Measurements from ENCODE around the gene LYZ.
"Not testable (repeated sequence)": the region's sequence is repeated elsewhere in the genome, so short reads cannot be mapped to it uniquely, and the experiment has no call there.

Gene LYZ

DNA sequence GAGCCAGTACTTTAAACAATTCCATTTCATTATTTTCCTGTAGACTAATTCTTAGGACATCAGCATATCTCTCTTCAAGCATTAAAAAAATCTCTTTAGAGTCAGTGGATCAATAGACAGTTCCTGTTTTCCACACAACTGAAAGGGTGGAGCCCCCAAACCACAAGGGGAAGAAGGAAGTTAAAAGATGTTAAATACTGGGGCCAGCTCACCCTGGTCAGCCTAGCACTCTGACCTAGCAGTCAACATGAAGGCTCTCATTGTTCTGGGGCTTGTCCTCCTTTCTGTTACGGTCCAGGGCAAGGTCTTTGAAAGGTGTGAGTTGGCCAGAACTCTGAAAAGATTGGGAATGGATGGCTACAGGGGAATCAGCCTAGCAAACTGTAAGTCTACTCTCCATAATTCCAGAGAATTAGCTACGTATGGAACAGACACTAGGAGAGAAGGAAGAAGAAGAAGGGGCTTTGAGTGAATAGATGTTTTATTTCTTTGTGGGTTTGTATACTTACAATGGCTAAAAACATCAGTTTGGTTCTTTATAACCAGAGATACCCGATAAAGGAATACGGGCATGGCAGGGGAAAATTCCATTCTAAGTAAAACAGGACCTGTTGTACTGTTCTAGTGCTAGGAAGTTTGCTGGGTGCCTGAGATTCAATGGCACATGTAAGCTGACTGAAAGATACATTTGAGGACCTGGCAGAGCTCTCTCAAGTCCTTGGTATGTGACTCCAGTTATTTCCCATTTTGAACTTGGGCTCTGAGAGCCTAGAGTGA is at the start of gene LYZ:
LYZ (plus strand) TSS at position 220 of the 777 bp plus-strand sequence; CDS start at position 248, 28 bp downstream.
- peak; percentile 36 for DNase-seq

GRCh38 chr12:69298947-69299346 is 49.2 kb upstream of the LYZ start:
- no peak for DNase-seq

DNA sequence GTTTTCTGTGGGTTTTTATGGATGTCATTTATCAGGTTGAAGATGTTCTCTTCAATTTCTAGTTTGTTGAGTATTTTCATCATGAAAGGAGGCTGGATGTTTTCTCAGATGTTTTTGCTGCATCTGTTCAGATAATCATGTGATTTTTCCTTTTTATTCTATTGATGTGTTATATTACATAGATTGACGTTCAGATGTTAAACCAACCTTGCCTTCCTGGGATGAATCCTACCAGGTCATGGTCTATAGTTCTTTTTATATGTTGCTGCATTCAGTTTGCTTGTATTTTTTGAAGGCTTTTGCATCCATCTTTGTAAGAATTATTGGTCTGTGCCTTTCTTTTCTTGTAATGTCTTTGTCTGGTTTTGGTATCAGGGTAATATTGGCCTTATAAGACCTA is 43.9 kb upstream of the LYZ start:
- DNase-seq: no peak

GRCh38 chr12:69309461-69309860 is 38.7 kb upstream of the LYZ start:
- DNase-seq: no peak

GRCh38 chr12:69313209-69313608 is 35.0 kb upstream of the LYZ start:
- DNase-seq: no peak

DNA sequence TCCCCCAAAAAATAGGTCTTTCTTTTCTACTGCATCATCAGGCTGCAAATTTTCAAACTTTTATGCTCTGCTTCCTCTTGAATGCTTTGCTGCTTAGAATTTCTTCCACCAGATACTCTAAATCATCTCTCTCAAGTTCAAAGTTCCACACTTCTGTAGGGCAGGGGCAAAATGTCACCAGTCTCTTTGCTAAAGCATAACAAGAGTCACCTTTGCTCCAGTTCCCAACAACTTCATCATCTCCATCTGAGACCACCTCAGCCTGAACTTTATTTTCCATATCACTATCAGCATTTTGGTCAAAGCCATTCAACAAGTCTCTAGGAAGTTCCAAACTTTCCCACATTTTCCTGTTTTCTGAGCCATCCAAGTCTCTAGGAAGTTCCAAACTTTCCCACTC is 31.4 kb upstream of the LYZ start:
- DNase-seq: not testable (repeated sequence)

- not testable (repeated sequence) for DNase-seq
Measured at GRCh38 chr12:69317233-69317632, 30.9 kb upstream of the LYZ start.

DNA sequence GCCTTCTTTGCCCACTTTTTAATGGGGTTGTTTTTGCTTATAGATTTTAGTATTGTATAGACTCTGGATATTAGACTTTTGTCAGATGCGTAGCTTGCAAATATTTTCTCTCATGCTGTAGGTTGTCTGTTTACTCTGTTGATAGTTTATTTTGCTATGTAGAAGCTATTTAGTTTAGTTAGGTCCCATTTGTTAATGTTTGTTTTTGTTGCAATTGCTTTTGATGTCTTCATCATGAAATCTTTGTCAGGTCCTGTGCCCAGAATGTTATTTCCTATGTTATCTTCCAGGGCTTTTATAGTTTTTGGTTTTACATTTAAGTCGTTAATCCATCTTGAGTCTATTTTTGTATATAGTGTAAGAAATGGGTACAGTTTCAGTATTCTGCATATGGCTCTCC is 30.0 kb upstream of the LYZ start:
- DNase-seq: no peak

DNA sequence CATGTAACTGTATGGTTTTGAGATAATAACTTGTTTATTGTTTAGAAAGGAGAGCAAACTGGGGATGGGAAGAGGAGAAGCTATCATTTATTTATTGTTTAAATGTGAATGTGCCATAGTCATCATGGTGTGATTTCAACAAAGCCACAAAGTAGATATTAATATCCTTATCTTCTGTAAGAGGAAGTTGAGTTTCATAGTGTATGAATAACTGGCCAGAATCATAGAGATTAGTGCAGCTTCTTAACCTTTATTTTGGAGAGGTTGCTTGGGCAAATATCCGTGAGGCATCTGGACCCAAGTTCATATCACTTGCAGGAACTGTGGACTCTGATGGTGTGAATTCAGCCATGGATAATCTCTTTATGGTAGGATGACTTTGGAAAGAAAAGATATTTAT is 26.8 kb upstream of the LYZ start:
- no peak for DNase-seq

- DNase-seq: no peak
Measured at GRCh38 chr12:69324797-69325466, 23.2 kb upstream of the LYZ start.

DNA sequence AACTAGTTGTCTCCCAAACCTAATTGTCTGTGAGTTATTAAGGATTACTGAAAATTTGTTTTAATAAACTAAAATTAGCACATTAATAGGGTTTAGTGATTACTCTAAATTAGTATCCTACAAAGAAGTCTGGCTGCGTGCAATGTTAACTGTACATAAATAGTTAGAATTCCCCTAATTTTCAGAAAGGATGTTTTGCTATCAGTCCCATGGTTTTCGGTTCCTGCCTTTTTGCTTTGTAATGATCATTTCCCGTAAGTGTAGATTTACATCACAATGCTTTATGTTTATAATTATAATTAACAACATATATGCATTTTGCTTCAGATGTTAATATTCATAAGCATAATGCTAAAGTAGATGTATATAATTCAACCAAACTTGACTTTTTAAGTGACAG is 19.8 kb upstream of the LYZ start:
- no peak for DNase-seq

DNA sequence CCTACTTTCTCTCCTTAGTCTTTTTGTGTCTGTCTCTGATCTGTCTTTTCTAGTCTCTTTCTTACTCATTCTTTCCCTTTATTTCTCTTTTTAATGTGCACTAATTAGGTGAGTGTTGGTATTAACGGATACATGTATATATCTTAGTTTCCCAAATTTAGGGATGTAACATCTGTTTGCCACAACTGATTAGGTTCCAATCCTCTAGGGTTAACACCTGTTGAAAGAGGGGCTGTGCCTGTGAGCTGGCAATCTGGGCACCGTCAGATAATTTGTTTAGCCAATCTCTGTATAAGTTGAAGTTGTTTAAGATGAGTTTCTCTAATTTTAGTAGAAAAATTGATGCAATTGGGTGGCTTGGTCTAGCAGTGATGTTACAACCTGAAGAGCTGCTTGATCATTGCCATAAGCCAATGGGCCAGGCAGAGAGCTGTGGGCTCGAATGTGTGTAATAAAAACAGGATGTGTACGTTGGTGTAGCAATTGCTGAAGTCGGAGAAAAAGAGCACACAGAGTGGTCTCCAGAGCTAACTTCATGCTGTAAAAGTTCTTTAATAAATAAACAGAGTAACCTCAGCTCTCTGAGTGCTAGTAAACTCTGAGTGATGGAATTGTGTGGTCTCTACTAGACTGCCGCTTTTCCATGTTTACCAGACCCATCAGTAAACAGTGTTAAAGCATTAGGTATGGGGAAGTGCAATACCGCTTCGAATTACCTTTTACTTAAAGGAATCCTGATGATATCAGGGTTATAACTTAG is 18.3 kb upstream of the LYZ start:
- DNase-seq: no peak

DNA sequence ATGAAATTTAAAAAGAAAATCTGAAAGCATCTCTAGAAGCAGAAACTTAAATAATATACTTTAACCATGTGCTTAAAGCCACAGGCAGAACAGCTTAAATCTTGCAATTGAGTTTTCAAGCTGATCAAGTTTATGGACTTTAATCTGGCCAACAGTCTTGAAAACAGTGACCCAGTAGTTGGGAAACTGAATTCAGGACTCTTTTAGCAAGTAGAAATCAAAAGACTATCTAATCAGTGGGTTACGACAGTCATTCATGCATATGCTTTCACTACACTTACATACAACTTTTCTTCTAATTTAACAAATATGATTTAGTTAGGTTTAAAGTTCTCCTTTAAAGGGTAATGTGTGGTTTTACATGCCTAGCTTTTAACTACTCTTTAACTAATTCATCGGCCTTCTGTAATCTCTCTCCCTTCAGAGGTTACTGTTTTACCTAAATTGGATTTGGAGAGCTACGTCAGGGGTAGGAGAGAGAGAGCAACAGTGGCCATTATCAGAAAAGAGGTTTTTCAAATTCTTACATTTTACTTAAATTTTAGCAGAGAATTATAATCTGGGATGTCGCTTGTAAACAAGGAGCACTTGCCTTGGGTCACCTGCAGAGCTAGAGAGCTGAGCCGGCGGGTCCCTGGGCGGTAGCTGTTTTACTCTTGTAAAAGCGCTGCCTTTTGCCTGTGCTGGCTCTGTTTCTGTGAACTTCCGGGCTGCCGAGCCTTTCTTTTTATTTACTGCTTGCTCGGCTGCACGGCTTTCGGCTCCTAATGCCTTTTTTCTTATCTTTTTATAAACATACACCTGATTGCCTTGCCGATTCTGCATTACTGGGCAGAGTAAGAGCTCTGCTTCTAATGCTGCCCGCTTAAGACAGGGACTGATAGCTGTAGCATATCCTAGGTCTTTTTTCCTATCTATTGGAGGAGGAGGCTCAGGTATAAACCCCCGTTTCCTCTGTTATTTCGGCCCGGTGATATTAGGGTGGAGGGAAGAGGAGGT is 17.4 kb upstream of the LYZ start:
- no peak for DNase-seq

- no peak for DNase-seq
Measured at GRCh38 chr12:69331519-69331908, 16.7 kb upstream of the LYZ start.

DNA sequence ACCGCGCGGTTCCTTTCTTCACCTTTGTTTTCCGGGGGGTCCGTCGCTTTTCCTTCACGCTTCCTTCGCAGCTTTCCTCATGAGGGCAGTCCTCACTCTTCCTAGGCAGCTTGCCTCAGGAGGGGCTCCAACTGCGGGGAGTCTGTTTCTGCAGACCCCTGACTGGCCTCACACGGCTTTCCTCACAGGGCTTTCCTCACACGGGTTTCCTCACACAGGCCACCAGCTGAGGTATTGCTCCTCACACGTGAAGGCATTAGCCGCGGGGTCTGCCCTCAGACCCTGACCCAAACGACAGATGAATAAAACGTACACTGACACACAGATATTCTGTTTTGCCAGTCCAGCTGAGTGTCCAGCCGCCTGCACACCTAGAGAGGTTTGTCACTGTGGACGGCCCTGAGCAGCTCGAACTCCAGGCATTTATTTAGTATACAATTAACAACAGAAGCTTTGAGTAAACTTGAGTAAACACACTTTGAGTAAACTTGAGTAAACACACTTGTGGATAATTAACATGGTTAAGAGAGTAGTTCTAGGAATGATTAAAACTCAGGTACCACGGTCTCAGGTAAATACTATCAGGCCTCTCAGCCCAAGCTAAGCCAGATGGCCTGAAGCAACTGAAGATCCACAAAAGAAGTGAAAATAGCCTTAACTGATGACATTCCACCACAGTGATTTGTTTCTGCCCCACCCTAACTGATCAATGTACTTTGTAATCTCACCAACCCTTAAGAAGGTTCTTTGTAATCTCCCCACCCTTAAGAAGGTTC is 16.1 kb upstream of the LYZ start:
- DNase-seq: no peak

- no peak for DNase-seq
Measured at GRCh38 chr12:69332815-69333358, 15.3 kb upstream of the LYZ start.

GRCh38 chr12:69334158-69334557 is 14.0 kb upstream of the LYZ start:
- DNase-seq: no peak

DNA sequence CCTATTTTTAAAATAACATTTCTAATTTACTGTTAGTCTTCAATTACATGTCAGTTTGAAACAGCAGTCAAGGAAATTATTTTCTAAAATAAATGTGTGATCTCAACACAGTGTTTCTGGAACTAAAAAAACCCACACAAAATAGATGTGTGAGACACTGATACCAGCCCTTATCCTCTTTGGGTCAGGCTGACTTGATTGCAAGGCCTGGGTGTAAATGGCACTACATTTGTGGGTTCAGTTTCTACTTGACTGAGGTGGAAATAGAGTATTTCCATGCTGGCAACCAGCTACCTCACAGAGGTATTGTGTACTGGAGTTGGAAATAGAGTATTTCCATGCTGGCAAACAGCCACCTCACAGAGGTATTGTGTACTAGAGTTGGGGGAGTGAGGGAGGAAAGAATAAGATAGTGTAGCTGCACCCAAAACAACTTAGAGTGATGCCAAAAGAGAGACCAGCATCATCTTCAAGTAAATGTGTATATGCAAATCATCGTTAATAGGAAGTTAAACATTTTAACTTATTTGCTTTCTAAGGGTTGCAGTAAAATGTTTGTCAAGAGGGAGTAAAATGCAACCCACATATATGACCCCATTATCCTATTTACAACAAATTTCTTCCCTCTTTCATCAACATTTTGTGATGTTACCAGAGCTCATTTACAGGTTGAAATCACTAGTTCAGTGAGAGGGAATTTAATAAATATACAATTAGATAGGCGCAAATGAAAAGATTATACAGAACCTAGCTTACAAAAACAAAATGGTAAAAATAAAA is 10.7 kb upstream of the LYZ start:
- no peak for DNase-seq

- peak; percentile 36 for DNase-seq
Measured at GRCh38 chr12:69338120-69338859, 9.9 kb upstream of the LYZ start.

GRCh38 chr12:69338936-69339335 is 9.2 kb upstream of the LYZ start:
- no peak for DNase-seq
